Measurements from ENCODE around the gene C11orf98. TPM values are rescaled to one million over a fixed set of nuclear protein-coding genes. Genes with fewer than 3 reads are reported as not detected.

The C11orf98 gene
- polyA plus RNA-seq, 1 donor from 2014 or later = 92.0 TPM

DNA sequence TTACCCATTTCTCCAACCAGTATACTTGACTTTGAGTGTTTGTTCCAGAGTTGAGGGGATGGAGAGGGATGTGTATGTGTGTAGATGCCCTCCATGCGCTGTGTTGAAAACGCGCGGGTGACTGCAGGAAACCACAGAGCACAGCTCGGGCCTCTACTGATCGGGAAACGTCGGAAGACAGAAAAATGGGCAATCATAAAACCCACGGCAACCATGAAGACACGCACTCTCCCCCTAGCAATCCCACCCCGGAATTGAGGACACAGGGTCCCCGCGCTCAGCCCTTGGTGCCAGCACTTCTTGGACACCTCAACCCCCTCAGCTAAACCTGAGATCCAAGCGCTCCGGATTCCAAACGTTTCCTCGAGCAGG, 6.2 kb upstream of the C11orf98 start:
- H2AFZ ChIP-seq (ENCODE audit: low read depth, low read length) = peak overlapping the region; percentile 77
- H3K4me3 ChIP-seq (ENCODE audit: low read length) = peak overlapping the region; percentile 89
- no peaks in the 10 kb centered on the region for H3F3A ChIP-seq (ENCODE audit: insufficient read depth, low read length, poor library complexity, severe bottlenecking)
- peaks cover 10% of the 10 kb centered on the region for H3K79me2 ChIP-seq (replicated peaks; ENCODE audit: insufficient read depth, low read length)
- no peaks in the 10 kb centered on the region for H3K36me3 ChIP-seq (ENCODE audit: insufficient read depth, low read length)
- no peaks in the 10 kb centered on the region for H3K27me3 ChIP-seq (ENCODE audit: insufficient read depth, low read depth, low read length)
- no peaks in the 10 kb centered on the region for H4K20me1 ChIP-seq (ENCODE audit: insufficient read depth)
- no peaks in the 10 kb centered on the region for H3K9me2 ChIP-seq (ENCODE audit: insufficient read depth, low read length)
- no peak for TF ChIP-seq RAD21 (conservative IDR thresholded peaks at IDR 0.05)
- no peak for TF ChIP-seq MXI1 (conservative IDR thresholded peaks at IDR 0.05; ENCODE audit: poor library complexity, severe bottlenecking)
- TF ChIP-seq EZH2 (IDR thresholded peaks at IDR 0.05; ENCODE audit: borderline replicate concordance, insufficient read depth, low read length, poor library complexity, severe bottlenecking) = no peak
- TF ChIP-seq, protein P1, sequence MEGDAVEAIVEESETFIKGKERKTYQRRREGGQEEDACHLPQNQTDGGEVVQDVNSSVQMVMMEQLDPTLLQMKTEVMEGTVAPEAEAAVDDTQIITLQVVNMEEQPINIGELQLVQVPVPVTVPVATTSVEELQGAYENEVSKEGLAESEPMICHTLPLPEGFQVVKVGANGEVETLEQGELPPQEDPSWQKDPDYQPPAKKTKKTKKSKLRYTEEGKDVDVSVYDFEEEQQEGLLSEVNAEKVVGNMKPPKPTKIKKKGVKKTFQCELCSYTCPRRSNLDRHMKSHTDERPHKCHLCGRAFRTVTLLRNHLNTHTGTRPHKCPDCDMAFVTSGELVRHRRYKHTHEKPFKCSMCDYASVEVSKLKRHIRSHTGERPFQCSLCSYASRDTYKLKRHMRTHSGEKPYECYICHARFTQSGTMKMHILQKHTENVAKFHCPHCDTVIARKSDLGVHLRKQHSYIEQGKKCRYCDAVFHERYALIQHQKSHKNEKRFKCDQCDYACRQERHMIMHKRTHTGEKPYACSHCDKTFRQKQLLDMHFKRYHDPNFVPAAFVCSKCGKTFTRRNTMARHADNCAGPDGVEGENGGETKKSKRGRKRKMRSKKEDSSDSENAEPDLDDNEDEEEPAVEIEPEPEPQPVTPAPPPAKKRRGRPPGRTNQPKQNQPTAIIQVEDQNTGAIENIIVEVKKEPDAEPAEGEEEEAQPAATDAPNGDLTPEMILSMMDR (IDR thresholded peaks at IDR 0.05; ENCODE audit: poor library complexity, severe bottlenecking) = no peak
- TF ChIP-seq, protein P2, sequence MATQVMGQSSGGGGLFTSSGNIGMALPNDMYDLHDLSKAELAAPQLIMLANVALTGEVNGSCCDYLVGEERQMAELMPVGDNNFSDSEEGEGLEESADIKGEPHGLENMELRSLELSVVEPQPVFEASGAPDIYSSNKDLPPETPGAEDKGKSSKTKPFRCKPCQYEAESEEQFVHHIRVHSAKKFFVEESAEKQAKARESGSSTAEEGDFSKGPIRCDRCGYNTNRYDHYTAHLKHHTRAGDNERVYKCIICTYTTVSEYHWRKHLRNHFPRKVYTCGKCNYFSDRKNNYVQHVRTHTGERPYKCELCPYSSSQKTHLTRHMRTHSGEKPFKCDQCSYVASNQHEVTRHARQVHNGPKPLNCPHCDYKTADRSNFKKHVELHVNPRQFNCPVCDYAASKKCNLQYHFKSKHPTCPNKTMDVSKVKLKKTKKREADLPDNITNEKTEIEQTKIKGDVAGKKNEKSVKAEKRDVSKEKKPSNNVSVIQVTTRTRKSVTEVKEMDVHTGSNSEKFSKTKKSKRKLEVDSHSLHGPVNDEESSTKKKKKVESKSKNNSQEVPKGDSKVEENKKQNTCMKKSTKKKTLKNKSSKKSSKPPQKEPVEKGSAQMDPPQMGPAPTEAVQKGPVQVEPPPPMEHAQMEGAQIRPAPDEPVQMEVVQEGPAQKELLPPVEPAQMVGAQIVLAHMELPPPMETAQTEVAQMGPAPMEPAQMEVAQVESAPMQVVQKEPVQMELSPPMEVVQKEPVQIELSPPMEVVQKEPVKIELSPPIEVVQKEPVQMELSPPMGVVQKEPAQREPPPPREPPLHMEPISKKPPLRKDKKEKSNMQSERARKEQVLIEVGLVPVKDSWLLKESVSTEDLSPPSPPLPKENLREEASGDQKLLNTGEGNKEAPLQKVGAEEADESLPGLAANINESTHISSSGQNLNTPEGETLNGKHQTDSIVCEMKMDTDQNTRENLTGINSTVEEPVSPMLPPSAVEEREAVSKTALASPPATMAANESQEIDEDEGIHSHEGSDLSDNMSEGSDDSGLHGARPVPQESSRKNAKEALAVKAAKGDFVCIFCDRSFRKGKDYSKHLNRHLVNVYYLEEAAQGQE (IDR thresholded peaks at IDR 0.05; ENCODE audit: borderline replicate concordance) = no peak
- TF ChIP-seq SMC3 (conservative IDR thresholded peaks at IDR 0.05; ENCODE audit: poor library complexity) = no peak
- TF ChIP-seq TAF1 (IDR thresholded peaks at IDR 0.05; ENCODE audit: low read depth) = no peak
- no peak for TF ChIP-seq EP300 (conservative IDR thresholded peaks at IDR 0.05; ENCODE audit: poor library complexity, severe bottlenecking)
- TF ChIP-seq POLR2AphosphoS5 (IDR thresholded peaks at IDR 0.05) = no peak
- H3K4me2 ChIP-seq (ENCODE audit: low read length) = peak overlapping the region; percentile 99
- no peaks in the 10 kb centered on the region for H3K9me3 ChIP-seq (ENCODE audit: low read length)
- H3K9ac ChIP-seq (ENCODE audit: low read length) = peak overlapping the region; percentile 82
- peak overlapping the region; percentile 86 for H3K27ac ChIP-seq (ENCODE audit: low read length)

DNA sequence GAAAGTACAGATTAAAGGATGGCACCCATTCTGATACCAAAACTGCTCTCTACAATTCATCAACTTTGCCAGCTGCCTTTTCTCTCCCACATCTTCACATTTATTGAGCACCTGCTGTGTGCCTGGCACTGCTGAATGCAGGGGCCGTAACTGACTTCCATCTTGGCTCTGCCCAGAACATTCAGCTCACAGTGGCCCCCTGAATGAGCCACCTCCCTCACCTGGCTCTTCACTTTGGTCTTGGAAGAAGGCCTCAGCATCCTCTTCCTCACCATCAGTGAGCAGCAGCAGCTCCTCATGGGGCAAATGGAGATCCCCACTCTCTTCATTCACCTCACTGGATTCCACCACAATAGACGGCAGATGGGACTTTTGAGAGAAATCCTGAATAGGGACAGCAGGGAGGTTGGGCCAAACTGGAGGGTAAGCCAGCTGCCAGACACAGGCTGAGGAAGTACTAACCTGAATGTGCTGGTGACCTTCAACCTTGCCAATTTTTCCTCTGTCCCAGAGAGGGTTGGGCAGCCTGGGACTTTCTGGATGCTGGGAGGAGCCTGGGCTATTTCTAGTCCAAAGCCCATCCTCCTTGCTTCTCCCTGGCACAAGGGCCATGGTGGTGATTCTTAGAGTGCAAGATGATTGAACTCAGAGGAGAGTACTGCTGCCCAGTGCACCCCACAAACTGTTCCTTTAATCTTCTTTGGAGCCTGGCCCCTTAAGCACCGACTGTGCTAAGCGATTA, 4.6 kb upstream of the C11orf98 start:
- TF ChIP-seq SMC3 (conservative IDR thresholded peaks at IDR 0.05; ENCODE audit: poor library complexity) (no peak), POLR2AphosphoS5 (IDR thresholded peaks at IDR 0.05) (no peak), TAF1 (IDR thresholded peaks at IDR 0.05; ENCODE audit: low read depth) (no peak), MXI1 (conservative IDR thresholded peaks at IDR 0.05; ENCODE audit: poor library complexity, severe bottlenecking) (no peak), EP300 (conservative IDR thresholded peaks at IDR 0.05; ENCODE audit: poor library complexity, severe bottlenecking) (no peak), EZH2 (IDR thresholded peaks at IDR 0.05; ENCODE audit: borderline replicate concordance, insufficient read depth, low read length, poor library complexity, severe bottlenecking) (no peak), RAD21 (conservative IDR thresholded peaks at IDR 0.05) (no peak)
- TF ChIP-seq, protein P2 (IDR thresholded peaks at IDR 0.05; ENCODE audit: borderline replicate concordance) = no peak
- TF ChIP-seq, protein P1 (IDR thresholded peaks at IDR 0.05; ENCODE audit: poor library complexity, severe bottlenecking) = no peak
- no peaks in the 10 kb centered on the region for H3F3A ChIP-seq (ENCODE audit: insufficient read depth, low read length, poor library complexity, severe bottlenecking)
- H4K20me1 ChIP-seq (ENCODE audit: insufficient read depth) = no peaks in the 10 kb centered on the region
- H3K36me3 ChIP-seq (ENCODE audit: insufficient read depth, low read length) = no peaks in the 10 kb centered on the region
- no peaks in the 10 kb centered on the region for H3K9me2 ChIP-seq (ENCODE audit: insufficient read depth, low read length)
- H3K27ac ChIP-seq (ENCODE audit: low read length) = no peak overlapping the region
- H2AFZ ChIP-seq (ENCODE audit: low read depth, low read length) = no peak overlapping the region
- H3K79me2 ChIP-seq (replicated peaks; ENCODE audit: insufficient read depth, low read length) = peaks cover 10% of the 10 kb centered on the region
- no peak overlapping the region for H3K9ac ChIP-seq (ENCODE audit: low read length)
- H3K4me3 ChIP-seq (ENCODE audit: low read length) = no peak overlapping the region
- H3K4me2 ChIP-seq (ENCODE audit: low read length) = no peak overlapping the region
- no peaks in the 10 kb centered on the region for H3K27me3 ChIP-seq (ENCODE audit: insufficient read depth, low read depth, low read length)
- H3K9me3 ChIP-seq (ENCODE audit: low read length) = no peaks in the 10 kb centered on the region

All from neural cell (in vitro differentiated cells).